GM12801 (cell line): ENCODE data around the gene SUPT5H.

Source experiments
- TF ChIP-seq, protein P1 (sequence below): IDR thresholded peaks from one replicate; pipeline ENCODE4 v1.5.1; 2011; ENCODE audit warnings: control low read depth; ENCODE audit not compliant: insufficient read length; ENCODE audit errors: extremely low read depth

SUPT5H gene

GRCh38 chr19:39438270-39438934 lies 7.0 kb upstream of the SUPT5H start:
- TF ChIP-seq, protein P1, sequence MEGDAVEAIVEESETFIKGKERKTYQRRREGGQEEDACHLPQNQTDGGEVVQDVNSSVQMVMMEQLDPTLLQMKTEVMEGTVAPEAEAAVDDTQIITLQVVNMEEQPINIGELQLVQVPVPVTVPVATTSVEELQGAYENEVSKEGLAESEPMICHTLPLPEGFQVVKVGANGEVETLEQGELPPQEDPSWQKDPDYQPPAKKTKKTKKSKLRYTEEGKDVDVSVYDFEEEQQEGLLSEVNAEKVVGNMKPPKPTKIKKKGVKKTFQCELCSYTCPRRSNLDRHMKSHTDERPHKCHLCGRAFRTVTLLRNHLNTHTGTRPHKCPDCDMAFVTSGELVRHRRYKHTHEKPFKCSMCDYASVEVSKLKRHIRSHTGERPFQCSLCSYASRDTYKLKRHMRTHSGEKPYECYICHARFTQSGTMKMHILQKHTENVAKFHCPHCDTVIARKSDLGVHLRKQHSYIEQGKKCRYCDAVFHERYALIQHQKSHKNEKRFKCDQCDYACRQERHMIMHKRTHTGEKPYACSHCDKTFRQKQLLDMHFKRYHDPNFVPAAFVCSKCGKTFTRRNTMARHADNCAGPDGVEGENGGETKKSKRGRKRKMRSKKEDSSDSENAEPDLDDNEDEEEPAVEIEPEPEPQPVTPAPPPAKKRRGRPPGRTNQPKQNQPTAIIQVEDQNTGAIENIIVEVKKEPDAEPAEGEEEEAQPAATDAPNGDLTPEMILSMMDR: no peak

DNA sequence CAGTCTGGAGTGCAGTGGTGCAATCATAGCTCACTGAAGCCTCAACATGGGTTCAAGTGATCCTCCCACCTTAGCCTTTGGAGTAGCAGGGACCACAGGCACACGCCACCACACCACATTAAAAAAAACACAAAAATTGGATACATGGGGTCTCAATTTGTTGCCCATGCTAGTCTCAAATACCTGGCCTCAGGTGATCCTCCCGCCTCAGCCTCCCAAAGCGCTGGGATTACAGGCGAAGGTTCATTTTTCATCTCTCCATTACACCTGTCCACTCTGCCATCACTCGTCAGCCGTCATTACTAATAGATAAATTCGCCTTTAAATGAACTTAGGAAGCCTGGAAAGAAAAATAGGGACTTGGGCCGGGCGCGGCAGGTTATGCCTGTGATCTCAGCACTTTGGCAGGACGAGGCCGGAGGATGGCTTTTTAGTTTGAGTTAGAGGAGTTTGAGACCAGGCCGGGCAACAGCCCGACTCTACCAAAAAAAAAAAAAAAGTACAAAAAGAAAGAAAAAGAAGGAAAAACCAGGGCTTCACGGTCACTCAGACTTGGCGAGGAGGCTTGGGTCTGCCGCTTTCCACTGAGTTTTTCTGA lies 685 bp upstream of the SUPT5H start:
- TF ChIP-seq, protein P1: no peak

GRCh38 chr19:39446365-39447084 lies 1.1 kb downstream of the SUPT5H start:
- TF ChIP-seq, protein P1: no peak

DNA sequence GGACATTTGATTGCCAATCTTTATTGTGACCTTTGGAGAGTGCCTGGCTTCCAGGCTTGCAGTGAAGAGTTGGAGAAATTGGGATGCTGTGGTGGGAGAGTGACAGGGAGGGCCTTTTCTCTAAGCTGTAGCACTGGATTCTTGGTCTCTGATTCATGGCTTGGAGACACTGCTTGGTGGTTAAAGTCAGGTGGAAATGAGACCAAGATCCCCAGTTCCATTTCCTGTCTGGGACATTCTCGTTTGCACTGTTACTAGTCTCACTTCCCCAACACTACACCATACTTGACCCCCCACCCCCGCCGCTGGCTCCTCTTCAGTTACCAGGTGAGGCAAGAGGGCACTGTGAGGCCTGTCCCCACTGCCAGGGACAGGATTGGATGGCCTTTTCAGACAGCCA lies 2.9 kb downstream of the SUPT5H start:
- TF ChIP-seq, protein P1: no peak

DNA sequence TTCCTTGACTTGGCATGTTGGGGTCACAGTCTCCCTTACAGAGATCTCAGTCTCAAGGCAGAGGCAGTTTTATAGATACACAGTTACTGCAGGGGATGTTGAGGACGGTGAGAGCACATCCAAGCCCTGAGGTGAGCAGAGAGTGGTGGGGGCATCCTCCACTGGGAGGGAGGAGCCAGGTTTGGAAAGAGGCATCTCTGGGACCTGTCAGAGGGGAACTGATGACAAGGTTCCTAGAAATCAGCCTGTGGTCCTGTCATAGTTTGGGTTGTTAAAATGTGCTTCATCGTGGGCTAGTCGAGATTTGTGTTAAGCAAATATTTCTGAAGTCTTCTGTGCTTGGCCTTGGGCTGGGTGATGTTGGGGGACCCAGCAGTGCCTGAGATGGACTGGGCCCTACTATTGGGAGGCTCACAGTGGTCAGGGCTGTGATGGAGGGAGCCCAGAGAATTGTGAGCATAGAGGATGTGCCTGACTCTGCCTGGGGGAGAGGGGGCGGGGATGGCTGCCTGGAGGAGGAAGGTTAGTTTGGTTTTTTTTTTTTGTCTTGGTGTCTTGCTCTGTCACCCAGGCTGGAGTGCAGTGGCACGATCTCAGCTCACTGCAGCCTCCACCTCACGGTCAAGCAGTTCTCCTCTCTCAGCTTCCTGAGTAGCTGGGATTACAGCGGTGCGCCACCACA lies 3.9 kb downstream of the SUPT5H start:
- TF ChIP-seq, protein P1: no peak

DNA sequence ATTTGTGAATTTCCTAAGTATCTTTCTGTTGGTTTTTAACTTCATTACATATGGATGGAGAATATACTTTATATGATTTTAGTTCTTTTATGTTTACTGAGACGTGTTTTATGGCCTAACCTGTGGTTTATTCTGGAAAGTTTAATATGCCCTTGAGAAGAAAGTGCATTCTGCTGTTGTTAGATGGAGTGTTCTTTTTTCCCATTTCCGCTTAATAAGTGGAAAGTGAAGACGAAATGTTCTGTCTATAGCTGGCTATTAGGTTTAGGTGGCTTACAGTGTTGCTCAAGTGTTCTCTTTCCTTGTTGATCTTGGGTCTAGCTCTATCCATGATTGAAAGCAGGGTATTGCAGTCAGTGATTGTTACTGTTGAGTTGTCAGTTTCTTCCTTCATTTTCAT lies 18.0 kb downstream of the SUPT5H start:
- TF ChIP-seq, protein P1: no peak
